Measurements from ENCODE around the gene ZNF536.

DNA sequence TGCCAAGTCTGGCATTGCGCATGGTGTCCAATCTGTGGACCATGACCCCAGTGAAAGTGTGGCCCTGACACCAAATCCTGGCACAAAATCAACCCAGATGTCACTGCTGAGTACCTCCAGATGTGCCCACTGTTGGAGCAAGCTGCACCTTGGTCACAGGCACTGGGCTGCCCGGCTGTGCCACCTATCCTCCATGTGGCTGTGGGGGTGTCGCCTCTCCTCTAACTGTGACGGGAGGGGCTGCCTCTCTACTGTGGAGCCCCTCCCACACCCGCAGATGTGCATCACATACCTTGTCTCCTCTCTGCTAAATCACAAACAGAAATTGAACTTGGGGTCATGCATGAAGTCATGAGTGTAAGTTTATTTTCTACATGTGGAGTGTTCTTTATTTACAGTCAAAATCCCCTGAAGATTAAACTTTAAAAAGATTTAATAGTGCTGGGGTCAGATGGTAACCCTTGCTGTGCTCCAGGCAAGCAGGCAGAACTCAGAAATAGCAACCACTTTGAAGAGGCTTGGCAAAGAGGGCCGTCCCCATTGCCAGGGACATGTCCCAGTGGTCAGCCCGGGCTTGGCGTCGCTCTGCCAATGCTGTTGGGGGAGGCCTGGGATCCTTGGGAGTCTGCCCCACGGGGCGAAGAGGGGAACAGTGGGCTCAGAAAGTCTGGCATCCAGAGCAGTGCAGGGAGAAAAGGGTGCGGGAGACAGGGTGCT is 46.4 kb upstream of the ZNF536 start:
- TF ChIP-seq, protein P1, sequence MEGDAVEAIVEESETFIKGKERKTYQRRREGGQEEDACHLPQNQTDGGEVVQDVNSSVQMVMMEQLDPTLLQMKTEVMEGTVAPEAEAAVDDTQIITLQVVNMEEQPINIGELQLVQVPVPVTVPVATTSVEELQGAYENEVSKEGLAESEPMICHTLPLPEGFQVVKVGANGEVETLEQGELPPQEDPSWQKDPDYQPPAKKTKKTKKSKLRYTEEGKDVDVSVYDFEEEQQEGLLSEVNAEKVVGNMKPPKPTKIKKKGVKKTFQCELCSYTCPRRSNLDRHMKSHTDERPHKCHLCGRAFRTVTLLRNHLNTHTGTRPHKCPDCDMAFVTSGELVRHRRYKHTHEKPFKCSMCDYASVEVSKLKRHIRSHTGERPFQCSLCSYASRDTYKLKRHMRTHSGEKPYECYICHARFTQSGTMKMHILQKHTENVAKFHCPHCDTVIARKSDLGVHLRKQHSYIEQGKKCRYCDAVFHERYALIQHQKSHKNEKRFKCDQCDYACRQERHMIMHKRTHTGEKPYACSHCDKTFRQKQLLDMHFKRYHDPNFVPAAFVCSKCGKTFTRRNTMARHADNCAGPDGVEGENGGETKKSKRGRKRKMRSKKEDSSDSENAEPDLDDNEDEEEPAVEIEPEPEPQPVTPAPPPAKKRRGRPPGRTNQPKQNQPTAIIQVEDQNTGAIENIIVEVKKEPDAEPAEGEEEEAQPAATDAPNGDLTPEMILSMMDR (IDR thresholded peaks at IDR 0.05): no peak
- no peak for TF ChIP-seq EZH2 (IDR thresholded peaks at IDR 0.05; ENCODE audit: borderline replicate concordance, insufficient read depth, low read depth, low read length, poor library complexity, severe bottlenecking)

Measured in B cell (primary cell).